Measurements from ENCODE around the gene SMOC1. TPM values are rescaled to one million over a fixed set of nuclear protein-coding genes. Genes with fewer than 3 reads are reported as not detected.
"Not testable (repeated sequence)": the region's sequence is repeated elsewhere in the genome, so short reads cannot be mapped to it uniquely, and the experiment has no call there.

SMOC1 gene
- total and polyA plus RNA-seq, 2 donors = 1.6 to 8.0 TPM

DNA sequence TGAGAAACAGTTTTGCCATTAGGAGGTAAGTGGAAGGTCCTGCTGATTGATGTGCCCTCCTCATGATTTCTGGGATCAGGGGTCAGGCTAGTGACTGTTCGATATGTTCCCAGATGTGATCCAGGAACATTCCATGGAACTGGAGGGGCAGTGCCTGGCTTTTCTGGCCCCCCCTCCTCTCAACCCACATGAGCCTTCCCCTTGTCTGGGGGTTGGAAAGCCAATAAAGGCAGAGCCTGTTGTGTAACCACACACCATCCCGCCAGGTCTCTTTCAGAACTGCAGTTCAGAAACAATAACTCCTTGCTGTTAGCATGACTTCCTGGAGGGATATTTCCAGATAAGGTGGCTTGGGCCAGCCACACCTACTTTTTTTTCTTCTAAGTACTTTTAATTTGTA, 17.8 kb downstream of the SMOC1 start:
- H3K4me3 ChIP-seq (ENCODE audit: low read depth, low read length) = no peak overlapping the region
- H3K4me1 ChIP-seq (ENCODE audit: insufficient read depth) = no peaks in the 10 kb centered on the region
- 95% methylated on average over 2 of the region's 2 CpGs for WGBS
- DNase-seq (ENCODE audit: extremely low spot score) = no peak
- no peak overlapping the region for H3K27ac ChIP-seq (ENCODE audit: low read depth)
- no peaks in the 10 kb centered on the region for H3K36me3 ChIP-seq (ENCODE audit: insufficient read depth)

DNA sequence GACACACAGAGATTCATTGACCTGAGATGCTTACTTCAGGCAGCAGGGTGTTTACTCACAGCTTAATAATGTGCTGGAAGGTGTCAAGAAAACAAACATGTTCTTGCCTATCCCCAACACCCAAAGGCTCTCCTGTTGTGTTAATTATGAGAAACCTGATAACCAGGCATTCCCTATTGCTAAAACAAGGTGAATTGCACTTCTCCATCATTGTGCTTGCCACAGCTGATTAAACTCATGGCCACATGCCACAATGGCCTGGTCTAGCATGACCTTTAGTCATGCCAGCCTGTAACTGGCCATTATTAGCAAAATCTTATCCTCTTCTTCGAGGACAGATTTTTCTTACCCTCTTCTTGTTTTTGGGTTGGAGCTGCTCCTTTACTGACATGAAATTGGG, 21.4 kb downstream of the SMOC1 start:
- 90% methylated on average over 1 of the region's 1 CpG for WGBS
- DNase-seq (ENCODE audit: extremely low spot score) = no peak
- H3K4me3 ChIP-seq (ENCODE audit: low read depth, low read length) = no peak overlapping the region
- H3K27ac ChIP-seq (ENCODE audit: low read depth) = no peak overlapping the region
- no peaks in the 10 kb centered on the region for H3K36me3 ChIP-seq (ENCODE audit: insufficient read depth)
- no peaks in the 10 kb centered on the region for H3K4me1 ChIP-seq (ENCODE audit: insufficient read depth)

- 24% methylated on average over 1 of the region's 1 CpG for WGBS
- no peak overlapping the region for H3K4me3 ChIP-seq (ENCODE audit: low read depth, low read length)
- no peaks in the 10 kb centered on the region for H3K4me1 ChIP-seq (ENCODE audit: insufficient read depth)
- no peaks in the 10 kb centered on the region for H3K36me3 ChIP-seq (ENCODE audit: insufficient read depth)
- no peak overlapping the region for H3K27ac ChIP-seq (ENCODE audit: low read depth)
- DNase-seq (ENCODE audit: extremely low spot score) = no peak
Measured at GRCh38 chr14:69901113-69901951, 22.1 kb downstream of the SMOC1 start.

DNA sequence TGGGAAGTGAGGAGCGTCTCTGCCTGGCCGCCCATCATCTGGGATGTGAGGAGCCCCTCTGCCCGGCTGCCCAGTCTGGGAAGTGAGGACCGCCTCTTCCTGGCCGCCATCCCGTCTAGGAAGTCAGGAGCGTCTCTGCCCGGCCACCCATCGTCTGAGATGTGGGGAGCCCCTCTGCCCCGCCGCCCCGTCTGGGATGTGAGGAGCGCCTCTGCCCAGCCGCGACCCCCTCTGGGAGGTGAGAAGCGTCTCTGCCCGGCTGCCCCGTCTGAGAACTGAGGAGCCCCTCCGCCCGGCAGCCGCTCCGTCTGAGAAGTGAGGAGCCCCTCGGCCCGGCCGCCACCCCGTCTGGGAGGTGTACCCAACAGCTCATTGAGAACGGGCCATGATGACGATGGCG, 23.8 kb downstream of the SMOC1 start:
- DNase-seq (ENCODE audit: extremely low spot score); H3K27ac ChIP-seq (ENCODE audit: low read depth); H3K4me1 ChIP-seq (ENCODE audit: insufficient read depth); H3K4me3 ChIP-seq (ENCODE audit: low read depth, low read length); H3K36me3 ChIP-seq (ENCODE audit: insufficient read depth): not testable (repeated sequence)
- 96% methylated on average over 29 of the region's 29 CpGs for WGBS

GRCh38 chr14:69904246-69904645, 25.0 kb downstream of the SMOC1 start:
- H3K4me3 ChIP-seq (ENCODE audit: low read depth, low read length) = no peak overlapping the region
- WGBS = 89% methylated on average over 1 of the region's 1 CpG
- no peaks in the 10 kb centered on the region for H3K36me3 ChIP-seq (ENCODE audit: insufficient read depth)
- no peak for DNase-seq (ENCODE audit: extremely low spot score)
- no peak overlapping the region for H3K27ac ChIP-seq (ENCODE audit: low read depth)
- H3K4me1 ChIP-seq (ENCODE audit: insufficient read depth) = no peaks in the 10 kb centered on the region

DNA sequence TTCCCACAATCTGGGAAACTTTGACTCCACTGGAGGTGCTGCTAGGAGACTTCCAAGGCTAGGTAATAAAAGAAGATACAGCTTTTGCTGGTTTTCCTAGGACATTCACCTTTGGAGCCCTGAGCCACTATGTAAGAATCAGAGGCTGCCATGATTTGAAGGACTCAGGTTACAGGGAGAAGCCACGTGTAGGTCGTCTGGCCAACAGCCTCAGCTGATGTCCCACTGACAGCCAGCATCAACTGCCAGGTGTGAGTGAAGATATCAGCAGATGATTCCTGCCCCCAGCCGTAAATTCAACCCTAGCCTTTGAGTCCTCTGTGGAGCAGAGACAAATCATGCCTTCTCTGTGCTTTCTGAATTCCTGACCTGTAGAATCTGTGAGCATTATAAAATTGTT, 27.0 kb downstream of the SMOC1 start:
- H3K4me3 ChIP-seq (ENCODE audit: low read depth, low read length) = no peak overlapping the region
- H3K4me1 ChIP-seq (ENCODE audit: insufficient read depth) = no peaks in the 10 kb centered on the region
- H3K36me3 ChIP-seq (ENCODE audit: insufficient read depth) = no peaks in the 10 kb centered on the region
- 58% methylated on average over 3 of the region's 3 CpGs for WGBS
- no peak overlapping the region for H3K27ac ChIP-seq (ENCODE audit: low read depth)
- DNase-seq (ENCODE audit: extremely low spot score) = no peak

DNA sequence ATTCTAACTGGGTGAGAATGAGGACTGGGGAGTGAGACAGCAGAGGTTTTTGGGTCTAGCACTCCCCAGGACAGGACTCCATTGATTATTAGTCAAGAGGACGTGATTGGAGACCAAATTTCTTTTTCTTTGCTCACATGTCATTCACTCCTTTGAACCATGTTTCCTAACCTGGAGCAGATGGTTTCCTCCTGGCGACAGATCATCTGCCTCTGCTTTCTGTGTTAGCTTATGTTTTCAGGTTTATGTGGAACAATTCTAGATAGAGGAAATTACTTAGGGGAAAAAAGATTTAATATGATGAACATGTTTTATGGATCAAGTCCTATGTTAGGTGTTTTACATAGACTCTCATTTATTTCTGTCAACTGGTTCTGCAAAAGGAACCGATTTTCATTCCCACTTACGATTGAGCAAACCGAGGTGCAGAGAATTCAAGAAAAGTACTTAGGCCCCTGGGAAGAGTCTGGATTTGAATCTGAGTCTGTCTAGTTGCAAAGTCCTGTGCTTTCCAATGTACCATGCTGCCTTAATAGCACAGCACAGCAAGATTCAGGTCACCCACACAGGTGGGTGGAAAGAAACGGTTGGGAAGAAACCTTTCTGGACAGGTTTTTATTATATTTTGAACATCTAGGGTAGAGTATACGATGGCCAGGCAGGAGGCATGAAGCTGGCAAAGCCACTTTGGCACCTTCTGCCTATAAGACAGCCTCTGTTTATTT, 30.8 kb downstream of the SMOC1 start:
- WGBS = 83% methylated on average over 7 of the region's 7 CpGs
- Histone ChIP-seq H3K36me3 (ENCODE audit: insufficient read depth) (no peaks in the 10 kb centered on the region), H3K4me3 (ENCODE audit: low read depth, low read length) (no peak overlapping the region), H3K4me1 (ENCODE audit: insufficient read depth) (no peaks in the 10 kb centered on the region), H3K27ac (ENCODE audit: low read depth) (no peak overlapping the region)
- no peak for DNase-seq (ENCODE audit: extremely low spot score)

GRCh38 chr14:69910871-69911270, 31.7 kb downstream of the SMOC1 start:
- Histone ChIP-seq H3K4me3 (ENCODE audit: low read depth, low read length) (no peak overlapping the region), H3K36me3 (ENCODE audit: insufficient read depth) (no peaks in the 10 kb centered on the region), H3K27ac (ENCODE audit: low read depth) (no peak overlapping the region), H3K4me1 (ENCODE audit: insufficient read depth) (no peaks in the 10 kb centered on the region)
- DNase-seq (ENCODE audit: extremely low spot score) = no peak
- WGBS = 87% methylated on average over 3 of the region's 3 CpGs

- WGBS = 21% methylated on average over 1 of the region's 1 CpG
- Histone ChIP-seq H3K36me3 (ENCODE audit: insufficient read depth) (no peaks in the 10 kb centered on the region), H3K4me1 (ENCODE audit: insufficient read depth) (no peaks in the 10 kb centered on the region), H3K27ac (ENCODE audit: low read depth) (no peak overlapping the region), H3K4me3 (ENCODE audit: low read depth, low read length) (no peak overlapping the region)
- DNase-seq (ENCODE audit: extremely low spot score) = no peak
Measured at GRCh38 chr14:69913686-69914085, 34.5 kb downstream of the SMOC1 start.

- 83% methylated on average over 1 of the region's 1 CpG for WGBS
- Histone ChIP-seq H3K4me3 (ENCODE audit: low read depth, low read length) (no peak overlapping the region), H3K4me1 (ENCODE audit: insufficient read depth) (no peaks in the 10 kb centered on the region), H3K27ac (ENCODE audit: low read depth) (no peak overlapping the region), H3K36me3 (ENCODE audit: insufficient read depth) (no peaks in the 10 kb centered on the region)
- no peak for DNase-seq (ENCODE audit: extremely low spot score)
Measured at GRCh38 chr14:69916396-69916795, 37.2 kb downstream of the SMOC1 start.

DNA sequence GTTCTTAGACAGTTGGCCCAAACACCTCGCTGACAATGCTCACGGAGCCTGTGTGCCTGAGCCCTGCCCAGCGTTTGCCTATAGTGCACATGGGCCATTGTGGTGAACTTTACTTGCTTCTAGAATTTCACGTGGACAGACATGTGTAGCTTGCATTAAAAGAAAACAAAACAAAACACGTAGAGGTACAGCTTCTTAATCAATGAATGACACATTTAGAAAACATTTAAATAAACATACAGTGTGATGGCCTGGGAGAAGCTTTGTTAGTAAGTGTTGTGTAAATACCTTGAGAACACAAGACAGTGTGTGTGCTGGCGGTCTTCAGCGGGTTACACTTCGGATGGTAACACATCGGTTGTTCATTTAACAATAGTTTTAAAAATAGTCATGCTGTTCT, 38.1 kb downstream of the SMOC1 start:
- Histone ChIP-seq H3K27ac (ENCODE audit: low read depth) (no peak overlapping the region), H3K4me1 (ENCODE audit: insufficient read depth) (no peaks in the 10 kb centered on the region), H3K36me3 (ENCODE audit: insufficient read depth) (no peaks in the 10 kb centered on the region), H3K4me3 (ENCODE audit: low read depth, low read length) (no peak overlapping the region)
- no peak for DNase-seq (ENCODE audit: extremely low spot score)
- WGBS = 90% methylated on average over 9 of the region's 9 CpGs

- Histone ChIP-seq H3K4me3 (ENCODE audit: low read depth, low read length) (no peak overlapping the region), H3K4me1 (ENCODE audit: insufficient read depth) (no peaks in the 10 kb centered on the region), H3K27ac (ENCODE audit: low read depth) (no peak overlapping the region), H3K36me3 (ENCODE audit: insufficient read depth) (no peaks in the 10 kb centered on the region)
- no peak for DNase-seq (ENCODE audit: extremely low spot score)
- 82% methylated on average over 1 of the region's 1 CpG for WGBS
Measured at GRCh38 chr14:69919815-69920214, 40.6 kb downstream of the SMOC1 start.

GRCh38 chr14:69921052-69921451, 41.8 kb downstream of the SMOC1 start:
- Histone ChIP-seq H3K4me3 (ENCODE audit: low read depth, low read length) (no peak overlapping the region), H3K27ac (ENCODE audit: low read depth) (no peak overlapping the region), H3K4me1 (ENCODE audit: insufficient read depth) (no peaks in the 10 kb centered on the region), H3K36me3 (ENCODE audit: insufficient read depth) (no peaks in the 10 kb centered on the region)
- WGBS = 96% methylated on average over 9 of the region's 9 CpGs
- DNase-seq (ENCODE audit: extremely low spot score) = no peak

DNA sequence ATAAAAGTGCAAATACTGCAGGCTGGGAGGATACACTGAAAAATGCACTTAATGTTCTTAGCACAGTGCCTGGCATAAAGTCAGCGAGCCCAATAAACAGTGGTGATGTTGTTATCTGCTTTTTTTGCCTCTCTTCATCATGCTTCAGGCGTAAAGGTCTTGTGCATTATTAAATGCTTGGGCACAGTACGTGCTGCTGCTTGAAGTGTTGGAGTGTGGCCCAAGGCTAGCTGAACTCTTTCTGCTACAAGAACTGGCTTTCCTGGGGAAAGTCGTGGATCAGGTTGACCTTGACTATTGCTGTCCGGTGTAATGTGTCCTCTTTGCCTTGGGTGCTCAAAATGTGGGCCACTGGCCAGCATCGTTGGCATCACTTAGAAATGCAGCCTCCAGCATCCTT, 43.0 kb downstream of the SMOC1 start:
- WGBS = 63% methylated on average over 6 of the region's 6 CpGs
- no peak for DNase-seq (ENCODE audit: extremely low spot score)
- H3K4me1 ChIP-seq (ENCODE audit: insufficient read depth) = no peaks in the 10 kb centered on the region
- H3K36me3 ChIP-seq (ENCODE audit: insufficient read depth) = no peaks in the 10 kb centered on the region
- no peak overlapping the region for H3K4me3 ChIP-seq (ENCODE audit: low read depth, low read length)
- H3K27ac ChIP-seq (ENCODE audit: low read depth) = no peak overlapping the region

Data from urinary bladder (tissue), 4 donors.